ENCODE measurements around the gene KIF25.

Gene KIF25

GRCh38 chr6:168021581-168021980 is 24.1 kb downstream of the KIF25 start:
- no peak for TF ChIP-seq TAF1 (IDR thresholded peaks at IDR 0.05; ENCODE audit: low read depth)
- TF ChIP-seq YY1 (IDR thresholded peaks at IDR 0.05; ENCODE audit: low read depth) = no peak
- no peak for TF ChIP-seq TCF12 (IDR thresholded peaks at IDR 0.05; ENCODE audit: low read depth)
- TF ChIP-seq EGR1 (IDR thresholded peaks at IDR 0.05) = no peak
- TF ChIP-seq NFIC (IDR thresholded peaks at IDR 0.05) = no peak
- no peak for TF ChIP-seq TEAD4 (IDR thresholded peaks at IDR 0.05)
- TF ChIP-seq RAD21 (IDR thresholded peaks at IDR 0.05; ENCODE audit: low read depth) = no peak
- TF ChIP-seq, protein P1, sequence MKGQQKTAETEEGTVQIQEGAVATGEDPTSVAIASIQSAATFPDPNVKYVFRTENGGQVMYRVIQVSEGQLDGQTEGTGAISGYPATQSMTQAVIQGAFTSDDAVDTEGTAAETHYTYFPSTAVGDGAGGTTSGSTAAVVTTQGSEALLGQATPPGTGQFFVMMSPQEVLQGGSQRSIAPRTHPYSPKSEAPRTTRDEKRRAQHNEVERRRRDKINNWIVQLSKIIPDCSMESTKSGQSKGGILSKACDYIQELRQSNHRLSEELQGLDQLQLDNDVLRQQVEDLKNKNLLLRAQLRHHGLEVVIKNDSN (IDR thresholded peaks at IDR 0.05) = no peak
- TF ChIP-seq CEBPB (IDR thresholded peaks at IDR 0.05) = no peak
- TF ChIP-seq, protein P2, sequence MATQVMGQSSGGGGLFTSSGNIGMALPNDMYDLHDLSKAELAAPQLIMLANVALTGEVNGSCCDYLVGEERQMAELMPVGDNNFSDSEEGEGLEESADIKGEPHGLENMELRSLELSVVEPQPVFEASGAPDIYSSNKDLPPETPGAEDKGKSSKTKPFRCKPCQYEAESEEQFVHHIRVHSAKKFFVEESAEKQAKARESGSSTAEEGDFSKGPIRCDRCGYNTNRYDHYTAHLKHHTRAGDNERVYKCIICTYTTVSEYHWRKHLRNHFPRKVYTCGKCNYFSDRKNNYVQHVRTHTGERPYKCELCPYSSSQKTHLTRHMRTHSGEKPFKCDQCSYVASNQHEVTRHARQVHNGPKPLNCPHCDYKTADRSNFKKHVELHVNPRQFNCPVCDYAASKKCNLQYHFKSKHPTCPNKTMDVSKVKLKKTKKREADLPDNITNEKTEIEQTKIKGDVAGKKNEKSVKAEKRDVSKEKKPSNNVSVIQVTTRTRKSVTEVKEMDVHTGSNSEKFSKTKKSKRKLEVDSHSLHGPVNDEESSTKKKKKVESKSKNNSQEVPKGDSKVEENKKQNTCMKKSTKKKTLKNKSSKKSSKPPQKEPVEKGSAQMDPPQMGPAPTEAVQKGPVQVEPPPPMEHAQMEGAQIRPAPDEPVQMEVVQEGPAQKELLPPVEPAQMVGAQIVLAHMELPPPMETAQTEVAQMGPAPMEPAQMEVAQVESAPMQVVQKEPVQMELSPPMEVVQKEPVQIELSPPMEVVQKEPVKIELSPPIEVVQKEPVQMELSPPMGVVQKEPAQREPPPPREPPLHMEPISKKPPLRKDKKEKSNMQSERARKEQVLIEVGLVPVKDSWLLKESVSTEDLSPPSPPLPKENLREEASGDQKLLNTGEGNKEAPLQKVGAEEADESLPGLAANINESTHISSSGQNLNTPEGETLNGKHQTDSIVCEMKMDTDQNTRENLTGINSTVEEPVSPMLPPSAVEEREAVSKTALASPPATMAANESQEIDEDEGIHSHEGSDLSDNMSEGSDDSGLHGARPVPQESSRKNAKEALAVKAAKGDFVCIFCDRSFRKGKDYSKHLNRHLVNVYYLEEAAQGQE (IDR thresholded peaks at IDR 0.05; ENCODE audit: low read depth) = no peak
- no peak for TF ChIP-seq FOXM1 (IDR thresholded peaks at IDR 0.05; ENCODE audit: borderline replicate concordance, low read depth)
- no peak for TF ChIP-seq ZBTB7A (IDR thresholded peaks at IDR 0.05; ENCODE audit: low read depth)
- TF ChIP-seq MAX (IDR thresholded peaks at IDR 0.05) = no peak
- TF ChIP-seq CREB1 (IDR thresholded peaks at IDR 0.05; ENCODE audit: low read depth) = no peak
- TF ChIP-seq EP300 (IDR thresholded peaks at IDR 0.05; ENCODE audit: borderline replicate concordance) = no peak

DNA sequence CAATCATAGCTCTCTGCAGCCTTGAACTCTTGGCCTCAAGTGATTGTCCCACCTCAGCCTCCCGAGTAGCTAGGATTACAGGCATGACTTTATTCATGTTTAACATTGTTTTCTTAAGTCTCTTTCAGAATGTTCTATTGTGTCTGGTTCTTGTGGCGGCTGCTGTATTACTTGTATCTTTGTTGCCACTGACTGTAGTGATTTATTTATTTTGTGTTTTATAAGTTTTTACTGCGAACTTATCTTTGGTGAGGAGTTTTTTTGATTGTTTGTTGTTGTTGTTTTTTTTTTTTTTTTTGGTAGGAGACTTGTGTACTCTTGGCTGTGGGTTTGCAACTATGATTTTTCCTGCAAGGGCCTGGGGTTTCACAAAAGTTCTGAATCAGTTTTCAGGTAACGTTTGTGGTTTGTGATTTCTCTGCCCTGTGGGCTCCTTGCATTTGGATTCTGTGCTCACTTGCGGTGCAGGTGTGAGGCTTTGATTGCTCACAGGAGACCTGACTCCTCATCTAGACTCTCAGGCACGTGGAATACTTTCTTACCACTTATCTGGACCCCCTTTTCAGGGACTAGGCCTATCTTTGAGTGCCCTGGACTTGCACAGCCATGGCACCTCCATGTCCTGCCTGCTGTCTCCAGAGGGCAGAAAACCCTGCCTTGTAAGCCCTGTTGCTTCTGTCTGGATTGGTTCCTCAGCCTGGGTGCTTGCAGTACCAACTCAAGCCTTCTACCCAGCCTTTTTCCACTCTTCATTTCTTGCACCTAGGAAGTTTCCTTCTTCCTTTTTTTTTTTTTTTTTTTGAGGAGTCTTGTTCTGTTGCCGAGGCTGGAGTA is 25.2 kb downstream of the KIF25 start:
- TF ChIP-seq EP300 (IDR thresholded peaks at IDR 0.05; ENCODE audit: borderline replicate concordance) (no peak), TEAD4 (IDR thresholded peaks at IDR 0.05) (no peak), RAD21 (IDR thresholded peaks at IDR 0.05; ENCODE audit: low read depth) (no peak), NFIC (IDR thresholded peaks at IDR 0.05) (no peak), CEBPB (IDR thresholded peaks at IDR 0.05) (no peak), FOXM1 (IDR thresholded peaks at IDR 0.05; ENCODE audit: borderline replicate concordance, low read depth) (no peak), MAX (IDR thresholded peaks at IDR 0.05) (no peak), TAF1 (IDR thresholded peaks at IDR 0.05; ENCODE audit: low read depth) (no peak)
- TF ChIP-seq, protein P1 (IDR thresholded peaks at IDR 0.05) = no peak

GRCh38 chr6:168024951-168025510 is 27.6 kb downstream of the KIF25 start:
- no peak for TF ChIP-seq MAX (IDR thresholded peaks at IDR 0.05)
- no peak for TF ChIP-seq TCF12 (IDR thresholded peaks at IDR 0.05; ENCODE audit: low read depth)
- TF ChIP-seq TAF1 (IDR thresholded peaks at IDR 0.05; ENCODE audit: low read depth) = no peak
- TF ChIP-seq FOXM1 (IDR thresholded peaks at IDR 0.05; ENCODE audit: borderline replicate concordance, low read depth) = no peak
- no peak for TF ChIP-seq RAD21 (IDR thresholded peaks at IDR 0.05; ENCODE audit: low read depth)
- TF ChIP-seq, protein P2 (IDR thresholded peaks at IDR 0.05; ENCODE audit: low read depth) = no peak
- TF ChIP-seq EGR1 (IDR thresholded peaks at IDR 0.05) = no peak
- TF ChIP-seq, protein P1 (IDR thresholded peaks at IDR 0.05) = no peak
- no peak for TF ChIP-seq ZBTB7A (IDR thresholded peaks at IDR 0.05; ENCODE audit: low read depth)
- no peak for TF ChIP-seq CEBPB (IDR thresholded peaks at IDR 0.05)
- TF ChIP-seq EP300 (IDR thresholded peaks at IDR 0.05; ENCODE audit: borderline replicate concordance) = no peak
- TF ChIP-seq CREB1 (IDR thresholded peaks at IDR 0.05; ENCODE audit: low read depth) = no peak
- TF ChIP-seq NFIC (IDR thresholded peaks at IDR 0.05) = no peak
- no peak for TF ChIP-seq TEAD4 (IDR thresholded peaks at IDR 0.05)
- no peak for TF ChIP-seq YY1 (IDR thresholded peaks at IDR 0.05; ENCODE audit: low read depth)

DNA sequence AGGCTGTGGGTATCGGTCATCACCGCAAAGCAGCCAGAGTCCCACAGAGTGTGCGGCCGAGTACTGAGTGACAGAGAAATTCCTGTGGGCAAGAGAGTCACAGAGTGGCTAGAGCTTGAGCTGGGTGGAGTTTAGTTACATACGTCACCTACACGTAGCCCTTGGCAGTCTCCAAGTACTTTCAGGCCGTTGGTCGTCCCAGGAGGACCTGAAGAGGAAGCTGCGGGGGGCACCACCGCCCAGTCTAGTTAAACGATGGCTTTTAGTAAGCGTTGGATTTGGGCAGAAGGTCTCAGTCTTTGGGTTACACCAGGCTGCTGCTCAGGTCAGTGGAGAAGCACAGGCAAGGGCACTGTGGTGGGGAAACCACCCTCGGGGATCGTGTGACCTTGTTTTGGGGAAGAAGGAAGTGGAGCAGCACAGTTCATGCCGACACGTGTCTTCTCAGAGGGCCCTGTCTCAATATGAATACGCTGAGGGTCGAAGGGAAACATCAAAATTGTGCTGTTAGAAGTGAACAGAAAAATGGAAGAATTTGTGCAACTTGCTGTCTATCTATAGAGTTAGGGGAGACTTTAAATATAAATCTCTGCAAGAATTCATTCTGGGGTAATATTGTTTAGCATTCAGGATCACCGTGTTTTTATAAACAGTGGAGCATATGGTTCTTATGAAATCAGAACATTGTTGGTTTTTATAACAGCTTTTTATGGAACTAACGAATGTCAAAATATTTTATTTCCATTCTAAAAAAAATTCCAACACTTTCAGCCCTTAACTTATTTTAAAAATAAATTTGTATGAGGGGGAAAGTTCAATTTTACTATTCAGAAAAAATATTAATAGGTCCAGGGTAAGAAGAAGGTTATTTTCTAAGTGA is 28.6 kb downstream of the KIF25 start:
- no peak for TF ChIP-seq EGR1 (IDR thresholded peaks at IDR 0.05)
- no peak for TF ChIP-seq ZBTB7A (IDR thresholded peaks at IDR 0.05; ENCODE audit: low read depth)

All from Ishikawa (cell line).